MG63 (cell line): ENCODE data around the gene ZNF185. TPM values are rescaled to one million over a fixed set of nuclear protein-coding genes. Genes with fewer than 3 reads are reported as not detected.
"Not testable (repeated sequence)": the region's sequence is repeated elsewhere in the genome, so short reads cannot be mapped to it uniquely, and the experiment has no call there.

ENCODE experiments used
- DNase-seq: peaks from one replicate; pipeline ENCODE4 v3.0.0-alpha.2; 2020
- H3K27me3 ChIP-seq: fragments of 250-450 bp; sonication (Bioruptor Pico); 2 replicates; pipeline ENCODE4 v1.5.1; 2020; ENCODE audit warnings: mild to moderate bottlenecking, moderate library complexity
- H3K36me3 ChIP-seq: fragments of 250-450 bp; sonication (Bioruptor Pico); 2 replicates; pipeline ENCODE4 v1.5.1; 2020; ENCODE audit warnings: mild to moderate bottlenecking, moderate library complexity
- H3K4me3 ChIP-seq: fragments of 250-450 bp; sonication (Bioruptor Pico); 2 replicates; pipeline ENCODE4 v1.5.1; 2020; ENCODE audit warnings: mild to moderate bottlenecking, moderate library complexity
- H3K9me3 ChIP-seq: fragments of 250-450 bp; sonication (Bioruptor Pico); 2 replicates; pipeline ENCODE4 v1.5.1; 2020; ENCODE audit warnings: mild to moderate bottlenecking, moderate library complexity
- total RNA-seq: library from RNA; depleted of rRNA; stranded (reverse); fragments of >200 nt; shearing (Covaris generic); gene quantifications from 2 replicates; pipeline ENCODE4 v1.2.3, GENCODE V29; 2014; ENCODE audit warnings: low replicate concordance

Gene ZNF185
- total RNA-seq, 1 experiment from 2014 or later: 0.63 TPM

DNA sequence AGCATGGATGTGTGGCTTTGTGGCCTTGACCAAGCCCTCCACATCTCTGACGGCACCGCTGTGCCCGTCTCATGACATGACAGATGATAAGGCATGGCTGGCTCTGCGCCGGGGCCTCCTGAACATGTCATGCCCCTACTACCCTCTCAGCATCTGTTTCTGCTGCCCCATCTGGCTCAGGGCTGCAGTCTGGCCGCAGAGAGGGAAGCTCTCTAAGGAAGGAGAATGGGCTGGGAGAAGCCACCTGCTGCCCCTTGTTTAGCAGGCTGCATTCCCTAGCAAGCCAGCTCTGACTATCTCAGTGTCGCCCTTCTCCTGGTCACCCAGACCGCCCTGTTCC is 7.2 kb downstream of the ZNF185 start:
- Histone ChIP-seq H3K9me3 (no peaks in the 10 kb centered on the region), H3K4me3 (no peak overlapping the region), H3K36me3 (no peaks in the 10 kb centered on the region), H3K27me3 (no peaks in the 10 kb centered on the region)
- no peak for DNase-seq

DNA sequence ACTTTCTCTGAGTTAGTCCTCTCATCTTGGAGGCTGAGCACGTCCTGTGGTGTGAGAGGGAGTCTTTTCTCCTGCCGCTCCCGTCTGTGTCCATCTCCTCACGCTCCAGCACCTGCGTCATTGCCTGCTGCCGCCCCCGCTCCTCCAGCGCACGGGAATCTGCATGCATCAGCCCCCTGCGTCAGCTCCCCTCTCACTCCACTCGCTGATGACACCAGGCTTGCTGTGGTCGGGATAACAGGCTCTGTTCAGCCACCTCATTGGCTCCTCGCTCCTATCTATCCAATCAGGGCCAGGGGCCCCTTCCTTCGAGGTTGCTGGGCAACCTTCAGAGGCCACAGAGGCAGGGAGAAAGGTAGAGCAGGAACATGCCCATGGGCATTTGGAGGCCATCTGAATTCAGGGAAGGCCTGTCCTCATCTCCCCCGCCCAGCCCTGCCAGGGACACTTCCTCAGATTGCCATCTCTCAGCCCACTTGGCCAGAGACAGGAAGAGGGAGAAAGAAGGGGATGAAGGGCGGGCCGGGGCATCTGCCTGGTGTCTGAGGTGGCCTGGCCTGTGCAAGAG is 9.3 kb downstream of the ZNF185 start:
- no peaks in the 10 kb centered on the region for H3K9me3 ChIP-seq
- no peak overlapping the region for H3K4me3 ChIP-seq
- H3K36me3 ChIP-seq: no peaks in the 10 kb centered on the region
- H3K27me3 ChIP-seq: no peaks in the 10 kb centered on the region
- no peak for DNase-seq

DNA sequence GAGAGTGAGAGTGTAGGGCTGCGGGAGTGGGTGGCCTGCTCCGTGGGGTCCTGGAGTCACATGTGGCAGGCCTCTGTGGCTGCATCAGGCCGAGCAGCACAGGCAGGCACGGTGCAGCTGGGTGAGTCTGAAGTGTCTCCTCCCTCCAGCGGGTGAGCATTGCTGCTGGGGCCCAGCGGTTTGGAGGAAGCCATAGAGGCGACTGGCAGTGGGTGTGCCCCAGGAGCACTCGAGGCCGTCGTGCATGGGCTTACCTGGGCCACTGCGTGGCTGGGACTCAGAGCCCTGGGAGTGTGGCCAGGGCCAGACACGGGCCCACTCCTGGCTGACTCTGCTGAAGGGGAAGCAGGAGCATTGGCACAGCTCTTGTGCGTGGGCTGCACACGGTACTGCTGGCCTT is 10.6 kb downstream of the ZNF185 start:
- Histone ChIP-seq H3K4me3 (no peak overlapping the region), H3K27me3 (no peaks in the 10 kb centered on the region), H3K9me3 (no peaks in the 10 kb centered on the region), H3K36me3 (no peaks in the 10 kb centered on the region)
- no peak for DNase-seq

DNA sequence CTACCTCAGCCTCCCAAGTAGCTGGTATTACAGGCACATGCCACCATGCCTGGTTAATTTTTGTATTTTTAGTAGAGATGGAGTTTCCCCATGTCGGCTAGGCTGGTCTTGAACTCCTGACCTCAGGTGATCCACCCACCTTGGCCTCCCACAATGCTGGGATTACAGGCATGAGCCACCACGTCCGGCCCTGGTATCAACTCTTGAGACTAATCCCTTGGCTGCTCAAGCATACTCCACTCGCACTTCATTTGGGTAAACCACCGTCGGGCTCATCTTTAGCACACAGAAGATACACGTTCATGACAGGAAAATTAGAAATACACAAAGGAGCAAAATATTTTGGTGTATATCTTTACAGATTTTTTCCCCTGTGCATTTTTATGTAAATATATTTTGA is 12.2 kb downstream of the ZNF185 start:
- not testable (repeated sequence) for H3K4me3 ChIP-seq, H3K9me3 ChIP-seq, H3K27me3 ChIP-seq, DNase-seq, H3K36me3 ChIP-seq

DNA sequence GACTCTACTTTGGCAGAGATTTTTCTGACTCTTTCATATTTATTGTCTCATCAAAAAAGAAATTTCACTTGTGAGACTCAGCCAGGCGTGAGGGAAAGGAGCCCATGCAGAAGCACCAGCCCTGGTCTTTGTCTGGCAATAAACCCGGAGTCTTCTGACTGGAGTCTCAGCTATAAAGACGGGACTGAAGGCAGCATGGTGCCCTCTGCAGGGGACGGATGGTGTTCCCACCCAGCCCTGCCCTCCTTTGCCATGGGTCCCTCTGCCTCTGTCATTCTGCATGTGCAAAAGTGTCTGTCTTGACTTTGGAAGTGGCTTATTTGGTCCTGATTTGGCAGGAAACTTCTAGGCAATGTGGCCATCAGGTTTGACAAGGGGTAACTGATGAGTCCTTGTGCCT is 14.2 kb downstream of the ZNF185 start:
- DNase-seq: no peak
- no peaks in the 10 kb centered on the region for H3K27me3 ChIP-seq

DNA sequence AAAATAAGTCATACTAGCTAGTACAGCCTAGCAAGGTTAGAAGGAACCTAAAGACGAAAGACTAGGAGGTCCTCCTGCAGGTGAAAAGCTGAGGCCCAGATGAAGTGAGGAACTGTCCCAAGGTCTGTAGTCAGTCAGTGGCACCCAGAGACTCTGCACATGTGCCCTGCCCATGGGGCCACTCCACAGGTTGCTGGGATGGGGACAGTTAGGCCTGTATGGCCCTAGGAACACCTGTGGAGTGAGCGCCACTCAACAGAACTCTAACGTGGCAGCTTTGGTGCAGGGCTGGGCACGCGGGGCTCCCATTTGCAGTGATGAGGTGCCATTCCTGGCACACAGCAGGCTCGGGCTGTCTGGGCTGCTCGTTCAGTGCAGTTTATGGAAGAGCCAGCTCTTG is 14.8 kb downstream of the ZNF185 start:
- Histone ChIP-seq H3K9me3 (no peaks in the 10 kb centered on the region), H3K27me3 (no peaks in the 10 kb centered on the region), H3K36me3 (no peaks in the 10 kb centered on the region), H3K4me3 (no peak overlapping the region)
- DNase-seq: no peak

More for the DNA sequence above, 14.2 kb downstream of the ZNF185 start:
- no peaks in the 10 kb centered on the region for H3K36me3 ChIP-seq
- no peaks in the 10 kb centered on the region for H3K9me3 ChIP-seq
- no peak overlapping the region for H3K4me3 ChIP-seq

DNA sequence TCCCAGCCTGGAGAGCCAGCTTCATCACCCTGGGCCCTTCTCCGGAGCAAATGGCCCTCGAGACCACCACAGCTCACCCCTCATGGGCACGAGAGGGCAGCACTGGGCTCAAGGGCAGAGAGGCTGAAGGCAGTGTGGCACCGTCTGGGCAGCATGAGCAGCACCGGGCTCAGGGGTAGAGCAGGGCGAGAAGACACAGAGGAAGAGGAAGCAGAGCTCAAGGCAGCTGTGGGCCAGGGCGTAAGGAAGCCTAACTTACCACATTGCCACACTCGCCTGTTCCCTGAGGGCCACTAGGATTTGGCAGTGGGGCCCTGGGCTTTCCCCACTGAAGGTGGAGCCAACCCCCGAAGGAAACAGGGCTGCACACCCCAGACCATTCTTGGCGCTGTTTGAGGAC is 15.5 kb downstream of the ZNF185 start:
- Histone ChIP-seq H3K4me3 (no peak overlapping the region), H3K27me3 (no peaks in the 10 kb centered on the region), H3K9me3 (no peaks in the 10 kb centered on the region), H3K36me3 (no peaks in the 10 kb centered on the region)
- DNase-seq: no peak

DNA sequence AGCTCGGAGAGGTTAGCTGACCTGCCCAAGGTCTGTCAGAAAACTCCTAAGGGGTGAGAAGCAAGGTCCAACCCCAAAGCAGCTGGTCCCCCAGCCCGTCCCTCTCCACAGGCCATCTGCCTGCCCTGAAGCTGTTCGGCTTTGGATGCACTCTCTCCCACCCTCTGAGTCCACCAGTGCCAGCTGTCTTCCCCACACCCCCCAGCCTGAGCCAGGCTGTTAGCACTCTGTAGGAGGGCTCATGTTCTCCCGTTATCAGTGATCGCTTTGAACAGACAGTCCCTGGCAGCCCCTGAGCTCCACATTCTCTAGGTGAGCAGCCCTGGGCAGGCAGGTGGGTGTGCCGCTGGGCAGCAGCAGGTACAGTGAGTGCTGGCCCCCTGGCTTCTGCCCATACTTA is 16.0 kb downstream of the ZNF185 start:
- H3K9me3 ChIP-seq: no peaks in the 10 kb centered on the region
- no peaks in the 10 kb centered on the region for H3K36me3 ChIP-seq
- no peaks in the 10 kb centered on the region for H3K27me3 ChIP-seq
- H3K4me3 ChIP-seq: no peak overlapping the region
- no peak for DNase-seq

DNA sequence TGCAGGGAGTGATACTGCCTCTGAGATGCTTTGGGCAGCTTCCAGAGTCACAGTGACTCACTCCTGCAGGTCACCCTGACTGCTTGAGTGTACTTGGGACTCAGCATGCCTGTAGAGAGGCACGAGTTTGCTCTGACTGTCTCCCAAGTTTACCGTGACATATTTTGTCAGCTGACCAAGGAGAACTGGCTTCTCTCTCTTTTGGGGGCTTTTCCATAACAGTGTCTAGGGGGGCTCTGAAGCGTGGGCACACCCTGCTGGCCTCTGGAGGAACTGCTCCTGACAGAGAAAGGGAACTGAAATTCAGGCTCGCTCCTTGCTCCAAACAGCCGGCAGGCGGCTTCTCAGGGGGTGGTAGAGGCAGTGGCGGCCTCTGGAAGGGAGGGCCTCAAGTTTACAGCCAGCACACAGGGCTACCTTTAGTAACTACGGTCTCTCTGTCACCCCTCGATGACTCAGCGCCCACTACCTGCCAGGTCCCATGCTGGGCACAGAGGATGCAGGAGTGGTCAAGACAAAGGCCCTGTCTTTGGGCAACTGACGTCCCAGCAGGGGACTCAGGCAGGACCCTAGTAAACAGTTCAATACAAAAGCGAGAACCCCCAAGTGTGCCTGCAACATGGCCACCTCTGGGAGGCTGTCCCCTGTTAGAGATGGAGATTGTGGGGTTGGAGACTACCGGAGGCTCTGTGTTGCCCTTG is 17.8 kb downstream of the ZNF185 start:
- peak; percentile 45 for DNase-seq
- no peaks in the 10 kb centered on the region for H3K36me3 ChIP-seq
- no peaks in the 10 kb centered on the region for H3K9me3 ChIP-seq
- H3K27me3 ChIP-seq: no peaks in the 10 kb centered on the region
- no peak overlapping the region for H3K4me3 ChIP-seq

DNA sequence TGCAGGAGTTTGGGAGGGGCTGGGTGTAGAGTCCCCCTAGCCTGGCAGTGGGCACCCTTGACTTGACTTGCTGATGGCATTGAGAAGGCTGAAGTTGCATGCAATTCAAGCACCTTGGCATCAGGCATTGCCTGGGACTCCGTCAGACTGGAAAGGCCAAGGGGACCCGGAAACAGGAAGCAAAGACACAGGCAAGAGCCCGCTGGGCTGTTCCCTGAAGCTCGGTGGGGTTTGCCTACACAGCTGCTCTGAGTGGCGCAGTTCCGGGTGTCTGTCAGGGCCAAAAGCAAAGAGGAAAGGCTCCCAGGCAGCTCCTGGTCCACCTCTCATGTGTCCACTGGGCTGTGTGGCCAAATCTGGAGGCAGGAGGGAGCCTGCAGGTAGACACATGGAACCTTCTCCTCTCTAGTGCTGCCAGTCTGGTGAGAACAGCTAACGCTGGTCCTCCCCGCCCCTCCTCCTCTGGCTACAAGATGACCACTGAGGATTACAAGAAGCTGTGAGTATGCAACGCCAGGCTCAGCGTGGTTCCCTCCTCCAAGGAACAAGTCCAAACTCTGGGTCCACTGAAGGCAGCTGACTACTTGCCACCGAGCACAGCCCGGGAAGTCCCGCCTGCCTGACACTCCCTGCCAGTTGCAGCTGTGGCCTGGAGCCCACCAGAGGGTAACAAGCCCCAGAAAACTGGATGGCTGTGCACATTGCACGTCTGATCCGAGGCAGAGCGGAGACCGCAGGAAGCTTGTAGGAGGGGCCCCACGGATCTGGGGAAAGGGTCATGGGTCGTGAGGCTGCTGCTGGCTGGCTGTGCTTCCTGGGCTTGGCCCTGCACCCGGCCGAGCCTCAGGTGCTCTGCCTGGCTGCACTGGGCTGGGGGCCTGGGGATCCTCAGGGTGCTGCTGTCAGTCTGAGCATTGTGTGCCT is 20.1 kb downstream of the ZNF185 start:
- no peak for DNase-seq
- no peaks in the 10 kb centered on the region for H3K9me3 ChIP-seq

DNA sequence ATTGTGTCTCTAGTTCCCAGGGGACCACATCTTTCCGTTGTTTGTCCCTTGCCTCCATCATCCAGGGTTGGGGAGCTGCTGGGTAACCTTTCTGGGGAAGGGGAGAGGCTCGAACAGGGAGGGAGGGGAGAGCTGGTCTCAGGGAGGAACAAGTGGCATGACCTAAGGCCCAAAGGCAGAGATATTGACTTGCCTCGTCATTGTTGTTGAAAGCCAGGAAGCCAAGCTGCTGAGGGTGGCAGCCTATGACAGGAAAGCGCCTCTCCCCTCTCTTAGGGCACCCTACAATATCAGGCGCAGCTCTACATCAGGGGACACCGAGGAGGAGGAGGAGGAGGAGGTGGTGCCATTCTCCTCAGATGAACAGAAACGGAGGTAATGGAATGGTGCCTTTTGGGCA is 20.8 kb downstream of the ZNF185 start:
- Histone ChIP-seq H3K36me3 (no peaks in the 10 kb centered on the region), H3K4me3 (no peak overlapping the region), H3K27me3 (no peaks in the 10 kb centered on the region), H3K9me3 (no peaks in the 10 kb centered on the region)
- DNase-seq: no peak

More for the DNA sequence above, 20.1 kb downstream of the ZNF185 start:
- no peaks in the 10 kb centered on the region for H3K27me3 ChIP-seq
- no peak overlapping the region for H3K4me3 ChIP-seq
- no peaks in the 10 kb centered on the region for H3K36me3 ChIP-seq

DNA sequence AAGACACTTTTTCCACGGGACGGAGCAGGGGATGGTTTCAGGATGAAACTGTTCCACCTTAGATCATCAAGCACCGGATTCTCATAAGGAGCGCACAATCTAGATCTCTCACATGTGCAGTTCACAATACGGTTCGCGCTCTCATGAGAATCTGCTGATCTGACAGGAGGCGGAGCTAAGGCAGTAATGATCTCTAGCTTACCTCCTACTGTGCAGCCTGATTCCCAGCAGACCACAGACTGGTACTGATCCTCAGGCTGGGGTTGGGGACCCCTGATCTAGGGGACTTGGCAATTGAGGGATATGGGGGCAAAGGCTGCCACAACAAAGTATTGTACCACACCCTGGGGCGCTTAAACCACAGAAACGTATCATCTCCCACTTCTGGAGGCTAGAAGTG is 25.7 kb downstream of the ZNF185 start:
- no peak for DNase-seq
- Histone ChIP-seq H3K4me3 (no peak overlapping the region), H3K9me3 (no peaks in the 10 kb centered on the region)

DNA sequence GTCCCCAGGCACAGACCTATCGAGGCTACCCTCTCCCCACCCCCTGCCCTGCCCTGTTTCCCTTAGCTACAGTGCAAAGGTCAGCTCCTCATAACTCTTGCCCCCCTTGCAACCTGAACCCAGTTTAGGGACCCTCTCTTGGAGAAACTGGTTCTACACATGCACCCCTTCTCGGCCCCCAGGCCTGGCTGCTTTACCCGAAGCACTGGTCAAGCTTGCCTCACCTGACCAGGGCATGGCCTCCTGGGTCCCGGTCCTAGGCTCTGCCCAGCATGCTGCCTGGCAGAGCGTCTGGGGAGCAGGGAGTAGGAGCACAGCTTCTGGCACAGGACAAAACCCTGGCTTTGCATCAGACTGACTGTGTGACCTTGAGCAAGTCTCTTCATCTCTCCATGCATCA is 28.0 kb downstream of the ZNF185 start:
- no peaks in the 10 kb centered on the region for H3K9me3 ChIP-seq
- H3K4me3 ChIP-seq: no peak overlapping the region
- no peak for DNase-seq
- H3K36me3 ChIP-seq: no peaks in the 10 kb centered on the region
- no peaks in the 10 kb centered on the region for H3K27me3 ChIP-seq

More for the DNA sequence above, 25.7 kb downstream of the ZNF185 start:
- H3K36me3 ChIP-seq: no peaks in the 10 kb centered on the region
- H3K27me3 ChIP-seq: no peaks in the 10 kb centered on the region

DNA sequence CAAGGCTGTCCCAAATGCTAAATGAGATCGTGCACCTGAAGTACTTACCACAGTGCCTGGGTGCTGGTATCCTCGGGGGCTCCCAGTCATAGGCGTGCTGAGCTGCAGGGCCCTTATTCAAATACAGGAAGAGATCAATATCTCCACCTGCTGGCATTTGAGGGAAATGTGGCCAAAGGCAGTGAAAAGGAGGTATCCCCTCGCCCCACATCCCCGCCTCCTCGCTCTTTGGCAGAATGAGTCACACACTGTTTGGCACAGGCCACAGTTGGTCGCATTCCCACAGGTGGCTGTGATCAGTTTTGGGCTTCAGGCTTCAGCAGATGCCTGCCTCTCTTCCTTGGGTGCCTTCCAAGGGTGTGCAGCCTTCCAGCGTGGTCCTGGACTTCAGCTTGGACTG is 28.4 kb downstream of the ZNF185 start:
- no peaks in the 10 kb centered on the region for H3K36me3 ChIP-seq
- H3K4me3 ChIP-seq: no peak overlapping the region
- DNase-seq: peak; percentile 68
- no peaks in the 10 kb centered on the region for H3K9me3 ChIP-seq
- no peaks in the 10 kb centered on the region for H3K27me3 ChIP-seq

DNA sequence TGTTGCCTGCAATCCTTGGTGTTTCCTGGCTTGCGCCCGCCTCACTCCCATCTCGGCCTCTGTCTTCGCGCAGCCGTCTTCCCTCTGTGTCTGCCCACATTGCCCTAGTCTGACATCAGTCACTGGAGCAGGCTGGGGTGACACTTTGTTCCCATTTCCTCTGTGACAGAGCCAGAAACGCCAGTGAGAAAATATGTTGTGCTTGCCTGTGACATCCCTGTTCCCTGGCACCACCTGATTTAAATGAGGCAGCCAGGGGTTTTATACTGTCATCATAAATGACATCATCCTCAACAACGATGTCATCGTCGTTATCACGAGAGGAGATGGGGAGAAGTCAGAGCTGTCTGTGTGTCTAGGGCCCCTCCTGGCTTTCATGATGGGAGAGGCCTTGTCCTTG is 29.1 kb downstream of the ZNF185 start:
- no peak overlapping the region for H3K4me3 ChIP-seq
- no peaks in the 10 kb centered on the region for H3K36me3 ChIP-seq
- no peaks in the 10 kb centered on the region for H3K9me3 ChIP-seq
- no peak for DNase-seq
- no peaks in the 10 kb centered on the region for H3K27me3 ChIP-seq

DNA sequence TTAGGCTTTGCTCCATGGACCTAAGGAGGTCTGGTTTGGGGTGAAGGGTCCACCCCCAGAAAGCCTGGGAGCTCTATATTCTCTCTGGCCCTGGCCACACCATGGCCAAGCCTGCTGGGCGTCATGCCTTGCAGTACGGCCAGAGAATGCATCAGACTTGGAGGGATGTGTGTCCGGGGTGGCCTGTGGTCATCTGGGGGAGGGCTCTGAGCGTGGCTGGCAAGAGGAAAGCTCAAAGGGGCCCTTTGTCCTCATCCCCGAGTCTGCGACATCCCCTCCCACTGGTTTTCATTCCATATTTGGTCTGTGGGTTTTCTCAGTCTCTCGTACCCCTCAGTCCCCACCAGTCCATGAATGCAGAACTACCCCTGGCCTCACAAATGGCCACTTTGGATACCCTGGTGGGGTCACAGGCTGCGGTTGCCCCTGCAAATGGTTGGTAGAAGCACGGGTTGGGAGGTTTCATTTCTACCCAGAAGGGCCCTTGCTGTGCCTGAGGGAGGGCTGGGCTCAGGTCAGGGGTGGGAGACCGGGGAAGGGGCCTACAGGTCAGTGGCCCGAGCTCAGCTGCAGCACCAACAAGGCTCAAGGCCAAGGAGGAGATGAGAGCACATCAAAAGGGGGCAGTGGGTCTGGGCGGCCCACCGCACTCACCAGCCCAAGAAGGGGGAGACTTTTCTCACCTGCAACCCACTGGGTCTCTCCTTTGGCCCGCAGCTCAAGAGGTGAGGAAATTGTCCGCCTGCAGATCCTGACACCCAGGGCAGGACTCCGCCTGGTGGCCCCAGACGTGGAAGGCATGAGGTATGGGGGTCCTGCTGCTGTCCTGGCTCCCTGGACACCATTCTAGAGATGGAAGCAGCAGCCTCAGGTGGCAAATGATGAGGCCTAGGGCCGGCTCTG is 30.2 kb downstream of the ZNF185 start:
- no peaks in the 10 kb centered on the region for H3K27me3 ChIP-seq
- no peaks in the 10 kb centered on the region for H3K36me3 ChIP-seq
- no peaks in the 10 kb centered on the region for H3K9me3 ChIP-seq
- no peak overlapping the region for H3K4me3 ChIP-seq
- no peak for DNase-seq
